ENCODE measurements around the gene CDADC1.

DNA sequence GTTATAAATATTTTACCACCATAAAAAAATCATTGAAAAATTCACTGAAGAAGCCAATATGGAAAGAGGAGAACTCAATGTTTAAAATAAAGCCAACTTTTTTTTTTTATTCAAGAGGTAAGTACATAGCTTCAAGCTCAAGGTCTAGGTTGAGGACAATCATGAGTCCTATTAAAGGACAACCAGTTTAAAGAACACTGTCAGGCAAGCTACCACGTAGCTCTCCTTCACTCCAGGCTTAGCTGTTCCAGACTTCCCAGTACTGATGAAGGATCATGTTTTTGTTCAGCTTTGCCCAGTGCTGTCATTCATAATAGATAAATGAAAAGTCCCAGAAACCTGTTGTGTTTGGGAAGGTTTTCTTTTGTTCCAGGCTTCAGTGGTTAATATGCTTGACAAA, 37.6 kb upstream of the CDADC1 start:
- TF ChIP-seq, protein P1, sequence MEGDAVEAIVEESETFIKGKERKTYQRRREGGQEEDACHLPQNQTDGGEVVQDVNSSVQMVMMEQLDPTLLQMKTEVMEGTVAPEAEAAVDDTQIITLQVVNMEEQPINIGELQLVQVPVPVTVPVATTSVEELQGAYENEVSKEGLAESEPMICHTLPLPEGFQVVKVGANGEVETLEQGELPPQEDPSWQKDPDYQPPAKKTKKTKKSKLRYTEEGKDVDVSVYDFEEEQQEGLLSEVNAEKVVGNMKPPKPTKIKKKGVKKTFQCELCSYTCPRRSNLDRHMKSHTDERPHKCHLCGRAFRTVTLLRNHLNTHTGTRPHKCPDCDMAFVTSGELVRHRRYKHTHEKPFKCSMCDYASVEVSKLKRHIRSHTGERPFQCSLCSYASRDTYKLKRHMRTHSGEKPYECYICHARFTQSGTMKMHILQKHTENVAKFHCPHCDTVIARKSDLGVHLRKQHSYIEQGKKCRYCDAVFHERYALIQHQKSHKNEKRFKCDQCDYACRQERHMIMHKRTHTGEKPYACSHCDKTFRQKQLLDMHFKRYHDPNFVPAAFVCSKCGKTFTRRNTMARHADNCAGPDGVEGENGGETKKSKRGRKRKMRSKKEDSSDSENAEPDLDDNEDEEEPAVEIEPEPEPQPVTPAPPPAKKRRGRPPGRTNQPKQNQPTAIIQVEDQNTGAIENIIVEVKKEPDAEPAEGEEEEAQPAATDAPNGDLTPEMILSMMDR (IDR thresholded peaks at IDR 0.05) = no peak
- TF ChIP-seq POLR2A (IDR thresholded peaks at IDR 0.05) = no peak
